DMS53 (cell line): Measurements from ENCODE around the gene PIK3CB.
"Not testable (repeated sequence)": the region's sequence is repeated elsewhere in the genome, so short reads cannot be mapped to it uniquely, and the experiment has no call there.

Source experiments
- DNase-seq: peaks from one replicate; lab custom pipeline; 2025; lab: John Stamatoyannopoulos, UW

The PIK3CB gene

DNA sequence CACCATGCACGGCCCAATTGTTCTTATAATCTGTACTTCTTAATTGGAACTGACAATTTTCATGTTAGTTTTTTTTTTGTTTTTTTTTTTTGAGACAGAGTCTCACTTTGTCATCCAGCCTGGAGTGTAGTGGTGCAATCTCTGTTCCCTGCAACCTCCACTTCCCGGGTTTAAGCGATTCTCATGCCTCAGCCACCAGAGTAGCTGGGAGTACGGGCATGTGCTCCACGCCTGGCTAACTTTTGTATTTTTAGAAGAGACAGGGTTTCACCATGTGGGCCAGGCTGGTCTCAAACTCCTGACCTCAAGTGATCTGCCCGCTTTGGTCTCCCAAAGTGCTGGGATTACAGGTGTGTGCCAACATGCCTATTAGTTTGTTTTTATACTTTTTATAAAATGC, 153.8 kb downstream of the PIK3CB start:
- not testable (repeated sequence) for DNase-seq

DNA sequence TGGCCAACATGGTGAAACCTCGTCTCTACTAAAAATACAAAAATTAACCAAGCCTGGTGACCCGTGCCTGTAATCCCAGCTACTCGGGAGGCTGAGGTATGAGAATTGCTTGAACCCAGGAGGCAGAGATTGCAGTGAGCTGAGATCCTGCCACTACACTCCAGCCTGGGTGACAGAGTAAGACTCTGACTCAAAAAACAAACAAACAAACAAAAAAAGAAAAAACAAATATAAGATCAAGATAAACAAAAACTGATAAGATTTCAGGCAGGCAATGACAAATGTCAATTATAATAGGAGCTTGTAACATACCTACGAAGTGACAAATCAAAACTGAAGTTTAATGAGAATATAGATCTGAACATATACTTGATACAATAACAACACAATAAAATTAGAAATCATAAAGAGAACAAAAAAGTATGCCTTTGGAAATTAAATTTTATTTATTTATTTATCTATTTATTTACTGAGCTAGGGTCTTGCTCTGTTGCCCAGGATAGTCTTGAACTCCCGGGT, 155.8 kb downstream of the PIK3CB start:
- peak; percentile 6 for DNase-seq

DNA sequence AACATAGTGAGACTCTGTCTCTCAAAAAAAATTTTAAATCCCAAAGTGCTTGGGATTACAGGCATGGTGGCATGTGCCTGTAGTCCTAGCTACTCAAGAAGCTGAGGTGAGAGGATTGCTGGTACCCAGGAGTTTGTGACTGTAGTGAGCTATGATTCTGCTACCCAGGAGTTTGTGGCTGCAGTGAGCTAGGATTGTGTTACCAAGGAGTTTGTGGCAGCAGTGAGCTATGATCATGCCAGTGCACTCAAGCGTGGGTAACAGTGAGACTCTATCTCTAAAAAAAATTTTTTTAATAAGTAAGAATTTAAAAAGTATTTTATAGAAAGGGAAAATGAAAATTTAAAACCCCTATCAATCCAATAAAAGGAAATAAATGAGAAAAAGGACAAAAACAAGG, 156.6 kb downstream of the PIK3CB start:
- no peak for DNase-seq

DNA sequence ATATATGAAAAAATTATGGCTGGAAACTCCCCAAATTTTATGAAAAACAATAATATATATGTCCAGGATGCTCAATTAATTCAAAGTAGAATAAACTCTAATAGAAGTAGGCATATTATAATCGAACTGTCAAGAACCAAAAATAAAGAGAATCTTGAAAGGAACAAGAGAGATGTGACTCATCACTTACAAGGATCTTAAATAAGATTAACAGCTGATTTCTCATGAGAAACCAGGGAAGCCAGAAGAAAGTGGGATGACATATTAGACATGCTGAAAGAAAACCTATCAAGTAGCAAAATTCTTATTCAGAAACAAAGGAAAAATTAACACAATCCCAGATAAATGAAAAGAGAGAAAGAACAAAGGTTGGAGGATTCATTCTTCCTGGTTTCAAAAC, 159.3 kb downstream of the PIK3CB start:
- peak; percentile 6 for DNase-seq

DNA sequence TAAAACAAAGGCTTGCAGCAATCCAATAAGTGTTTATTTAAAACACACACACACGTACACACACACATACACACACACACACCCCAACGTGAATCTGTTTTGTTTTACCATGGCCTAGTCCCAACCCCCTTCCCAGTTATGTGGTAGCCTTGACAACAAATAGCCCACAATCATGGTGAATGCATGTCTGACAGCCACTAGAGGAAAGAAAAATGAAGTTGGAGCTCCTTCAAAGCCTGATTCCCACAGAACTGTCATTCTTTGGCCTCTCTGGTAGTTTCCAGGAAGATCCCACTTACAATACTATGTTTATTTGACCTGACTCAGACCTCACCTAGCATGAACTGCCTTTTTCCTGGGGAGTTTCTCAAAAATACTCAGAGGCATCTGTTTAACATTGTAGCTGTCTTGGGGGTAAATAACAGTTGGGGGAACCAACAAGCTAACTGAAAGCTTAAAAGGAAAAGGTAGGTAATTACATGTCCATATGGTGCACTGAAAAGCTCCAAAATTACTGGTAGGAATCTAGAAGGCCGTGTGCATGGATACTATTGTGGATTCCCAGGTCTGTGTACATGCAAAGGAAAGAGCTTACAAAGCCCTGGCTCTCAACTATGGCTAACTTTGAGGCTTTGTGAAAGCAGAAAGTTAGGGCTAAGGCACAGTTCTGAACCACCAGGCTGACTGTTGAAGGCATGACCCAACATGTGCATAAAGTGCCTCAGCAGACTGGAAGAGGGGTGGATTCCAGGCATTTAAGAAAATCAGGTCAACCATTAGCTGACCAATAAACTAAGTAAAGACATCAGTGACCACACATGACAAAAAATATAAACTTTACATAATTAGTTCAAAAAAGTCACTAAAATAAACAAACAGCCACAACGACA, 160.8 kb downstream of the PIK3CB start:
- peak; percentile 49 for DNase-seq

DNA sequence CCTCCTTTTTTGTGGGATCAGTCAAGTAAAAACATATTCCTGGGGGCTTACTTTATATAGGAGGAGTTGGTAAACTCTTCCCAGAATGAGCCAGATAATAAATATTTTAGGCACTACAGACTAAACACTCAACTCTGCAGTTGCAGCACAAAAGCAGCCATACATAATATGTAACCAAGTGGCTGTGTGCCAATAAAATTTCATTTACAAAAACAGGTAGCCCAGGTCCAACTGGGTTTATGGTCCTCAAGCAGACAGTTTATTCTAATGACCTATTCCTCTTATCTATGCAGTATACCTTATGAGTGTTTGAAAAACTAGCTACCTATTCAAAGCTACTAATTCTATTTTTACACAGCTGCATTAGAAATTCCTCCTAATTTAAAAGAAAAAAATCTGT, 164.3 kb downstream of the PIK3CB start:
- peak; percentile 18 for DNase-seq

DNA sequence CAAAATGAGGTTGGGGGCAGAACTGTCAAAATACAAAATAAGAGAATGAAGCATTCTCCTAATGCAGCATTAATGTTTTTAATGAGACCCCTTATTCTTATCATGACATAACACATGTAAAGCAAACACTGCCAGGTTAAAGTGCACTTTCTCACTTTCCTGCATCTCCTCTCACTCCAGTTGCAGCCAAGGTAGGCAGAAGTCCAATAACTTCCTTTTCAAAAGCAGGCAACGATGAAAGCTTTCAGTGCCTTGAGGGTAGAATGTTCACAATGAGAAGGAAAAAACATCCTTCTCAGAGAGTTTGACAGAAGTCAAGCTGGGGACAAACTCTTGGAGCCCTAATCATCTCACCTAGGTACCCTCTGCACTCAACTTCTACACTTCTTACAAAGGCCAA, 166.6 kb downstream of the PIK3CB start:
- no peak for DNase-seq

DNA sequence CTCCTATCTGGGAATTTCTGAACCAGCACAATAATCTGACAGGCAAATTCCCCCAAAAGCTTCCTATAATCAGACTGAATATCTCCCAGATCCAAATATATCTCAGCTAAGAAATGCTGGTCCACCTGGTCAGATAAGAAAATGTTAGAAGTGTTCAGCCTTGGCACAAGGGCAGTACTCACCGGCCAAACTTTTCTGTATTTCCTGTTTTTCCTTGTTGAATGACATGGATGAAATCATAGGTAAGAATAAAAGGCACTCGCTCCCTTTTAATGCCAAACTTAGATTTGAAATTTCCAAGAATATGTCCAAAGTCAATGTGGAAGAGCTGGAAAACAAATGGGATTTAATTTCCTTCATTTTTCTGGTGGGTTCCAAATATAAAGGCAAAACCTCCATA, 177.2 kb downstream of the PIK3CB start:
- DNase-seq, result no peak

DNA sequence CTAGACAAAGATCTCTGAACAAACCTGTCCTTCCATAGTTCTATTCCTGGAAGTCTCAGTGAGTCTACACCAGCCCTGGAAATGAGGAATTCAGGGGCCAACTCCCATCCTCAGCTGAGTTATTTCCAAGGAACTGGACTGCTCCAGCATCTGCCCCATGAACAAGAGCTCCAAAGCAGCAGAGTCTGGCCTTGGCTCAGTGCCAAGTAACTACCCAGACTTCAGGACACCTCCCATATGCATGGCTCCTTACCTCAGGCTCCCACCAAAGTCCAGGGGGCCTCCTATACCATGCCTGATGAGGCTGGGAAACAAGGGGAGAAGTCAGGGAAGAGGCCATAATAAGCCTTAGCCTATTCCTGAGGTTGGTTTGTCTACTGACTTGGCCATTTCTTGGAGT, 181.2 kb downstream of the PIK3CB start:
- peak; percentile 2 for DNase-seq

DNA sequence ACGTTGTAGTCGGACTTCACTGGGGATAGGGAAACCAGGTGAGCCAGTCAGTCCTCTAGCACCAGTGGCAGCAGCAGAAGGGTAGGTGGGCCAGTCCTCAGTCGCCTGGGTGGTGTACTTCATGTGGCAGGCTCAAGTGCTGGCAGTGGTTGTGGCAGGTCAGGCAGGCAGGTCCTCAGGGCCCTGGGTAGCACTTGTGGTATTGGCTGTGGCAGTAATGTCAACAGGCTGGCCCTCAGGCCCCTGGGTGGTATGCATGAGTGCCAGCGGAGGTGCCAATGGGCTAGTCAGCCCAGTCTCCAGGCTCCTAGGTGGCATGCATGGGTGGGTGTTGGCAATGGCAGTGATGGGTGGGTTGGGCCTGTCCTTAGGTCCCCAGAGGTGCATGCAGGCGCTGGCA, 185.6 kb downstream of the PIK3CB start:
- DNase-seq, result no peak

DNA sequence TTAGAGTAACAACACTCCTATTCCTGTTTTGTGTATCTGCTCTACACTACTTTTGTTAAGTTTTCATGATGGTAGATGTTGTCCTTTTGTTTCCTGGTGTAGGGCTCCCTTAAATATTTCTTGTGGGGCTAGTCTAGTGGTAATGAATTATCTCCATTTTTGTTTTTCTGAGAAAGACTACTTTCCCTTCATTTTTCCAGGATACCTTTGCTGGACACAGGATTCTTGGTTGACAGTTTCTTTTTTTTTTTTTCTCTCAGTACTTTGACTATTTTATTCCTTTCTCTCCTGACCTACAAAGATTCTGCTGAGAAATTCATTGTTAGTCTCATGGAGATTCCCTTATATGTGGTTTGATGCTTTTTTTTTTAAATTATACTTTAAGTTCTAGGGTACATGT, 188.2 kb downstream of the PIK3CB start:
- peak; percentile 8 for DNase-seq

DNA sequence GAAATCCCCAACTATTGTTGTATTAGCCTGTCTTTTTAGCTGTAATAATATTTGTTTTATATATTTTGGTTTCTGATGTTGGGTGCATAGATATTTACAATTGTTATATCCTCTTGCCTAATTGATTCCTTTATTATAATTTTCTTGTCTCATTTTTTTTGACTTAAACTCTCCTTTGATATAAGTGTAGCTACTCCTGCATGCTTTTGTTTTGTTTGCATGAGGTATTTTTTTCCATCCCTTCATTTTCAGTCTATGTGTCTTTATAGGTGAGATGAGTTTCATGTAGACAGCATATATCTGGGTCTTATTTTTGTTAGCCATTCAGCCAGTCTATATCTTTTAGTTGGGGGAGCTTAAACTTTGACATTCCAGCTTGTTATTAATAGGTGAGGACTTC, 188.7 kb downstream of the PIK3CB start:
- no peak for DNase-seq

DNA sequence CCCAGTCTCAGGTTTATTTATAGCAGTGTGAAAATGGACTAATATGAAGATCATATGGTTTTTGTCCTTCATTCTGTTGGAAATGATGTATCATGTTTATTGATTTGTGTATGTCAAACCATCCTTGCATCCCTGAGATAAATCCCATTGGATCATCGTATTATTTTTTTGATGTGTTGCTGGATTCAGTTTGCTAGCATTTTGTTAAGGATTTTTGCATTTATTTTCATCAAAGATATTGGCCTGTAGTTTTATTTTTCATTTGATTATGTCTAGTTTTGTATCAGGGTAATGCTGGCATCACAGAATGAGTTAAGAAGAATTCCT, 191.8 kb downstream of the PIK3CB start:
- DNase-seq, result no peak

DNA sequence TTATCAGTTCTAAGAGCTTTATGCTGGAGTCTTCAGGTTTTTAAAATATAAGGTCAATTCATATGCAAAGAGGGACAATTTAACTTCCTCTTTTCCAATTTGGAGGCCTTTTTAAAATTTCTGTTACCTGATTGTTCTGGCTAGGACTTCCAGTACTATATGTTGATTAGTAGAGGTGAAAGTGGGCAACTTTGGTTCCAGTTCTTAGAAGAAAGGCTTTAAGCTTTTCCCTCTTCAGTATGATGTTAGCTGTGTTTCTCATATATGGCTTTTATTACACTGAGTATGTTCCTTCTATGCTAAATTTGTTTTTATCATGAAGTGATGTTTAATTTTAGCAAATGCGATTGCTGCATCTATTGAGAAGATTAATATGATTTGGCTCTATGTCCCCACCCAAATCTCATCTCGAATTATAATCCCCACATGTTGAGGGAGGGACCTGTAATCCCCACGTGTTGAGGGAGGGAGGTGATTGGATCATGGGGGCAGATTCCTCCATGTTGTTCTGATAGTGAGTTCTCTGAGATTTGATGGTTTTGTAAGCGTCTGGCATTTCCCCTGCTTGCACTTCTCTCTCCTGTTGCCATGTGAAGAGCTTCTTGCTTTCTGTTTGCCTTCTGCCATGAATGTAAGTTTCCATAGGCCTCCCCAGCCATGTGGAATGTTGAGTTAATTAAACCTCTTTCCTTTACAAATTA, 192.4 kb downstream of the PIK3CB start:
- DNase-seq, result no peak

DNA sequence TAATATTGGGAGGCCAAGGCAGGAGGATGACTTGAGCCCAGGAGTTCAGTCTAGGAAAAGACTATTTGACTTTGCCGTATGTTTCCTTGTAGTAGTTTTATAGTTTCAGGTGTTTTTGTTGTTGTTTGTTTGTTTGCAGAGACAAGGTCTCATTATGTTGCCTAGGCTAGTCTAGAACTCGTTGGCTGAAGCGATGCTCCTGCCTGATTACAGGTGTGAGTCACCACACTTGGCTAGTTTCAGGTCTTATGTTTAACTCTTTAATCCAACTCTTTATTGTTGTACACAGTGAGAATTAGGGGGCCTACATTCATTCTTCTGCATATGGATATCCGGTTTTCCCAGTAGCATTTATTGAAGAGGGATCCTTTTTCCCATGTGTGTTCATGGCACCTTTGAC, 194.2 kb downstream of the PIK3CB start:
- DNase-seq, result no peak

DNA sequence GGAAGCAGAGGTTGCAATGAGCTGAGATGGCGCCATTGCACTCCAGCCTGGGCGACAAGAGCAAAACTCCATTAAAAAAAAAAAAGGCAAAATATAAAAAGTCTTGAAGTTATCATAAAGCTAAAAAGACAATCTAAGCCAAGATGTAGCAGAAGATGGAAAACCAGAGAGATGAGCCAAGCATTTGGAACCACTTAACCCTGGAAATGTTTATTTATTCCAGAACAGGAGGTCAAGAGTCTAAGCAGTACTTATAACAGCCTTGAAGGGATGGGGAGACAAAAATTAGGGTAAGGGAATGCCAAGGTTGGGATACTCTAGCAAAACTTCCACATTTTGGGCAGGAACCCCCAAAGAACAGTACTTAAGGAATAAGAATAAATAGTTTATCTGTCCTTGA, 196.1 kb downstream of the PIK3CB start:
- no peak for DNase-seq

DNA sequence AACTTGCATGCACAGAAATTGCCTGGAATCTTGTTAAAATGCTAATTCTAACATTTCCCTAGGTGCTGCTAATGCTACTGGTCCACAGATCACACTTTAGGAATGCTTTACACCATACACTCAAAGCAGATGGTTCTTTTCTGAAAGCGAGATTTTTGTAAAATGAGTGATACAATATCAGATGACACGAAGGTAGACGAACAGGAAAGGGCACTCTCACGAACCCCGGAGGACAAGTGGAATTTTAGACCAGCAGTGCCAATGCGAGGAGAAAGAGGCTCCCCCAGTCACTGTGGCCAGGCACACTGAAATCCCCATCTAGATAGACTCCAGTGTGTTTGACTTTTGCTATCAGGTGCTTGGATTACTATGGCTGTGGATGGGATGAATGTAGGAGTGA, 205.2 kb downstream of the PIK3CB start:
- no peak for DNase-seq

DNA sequence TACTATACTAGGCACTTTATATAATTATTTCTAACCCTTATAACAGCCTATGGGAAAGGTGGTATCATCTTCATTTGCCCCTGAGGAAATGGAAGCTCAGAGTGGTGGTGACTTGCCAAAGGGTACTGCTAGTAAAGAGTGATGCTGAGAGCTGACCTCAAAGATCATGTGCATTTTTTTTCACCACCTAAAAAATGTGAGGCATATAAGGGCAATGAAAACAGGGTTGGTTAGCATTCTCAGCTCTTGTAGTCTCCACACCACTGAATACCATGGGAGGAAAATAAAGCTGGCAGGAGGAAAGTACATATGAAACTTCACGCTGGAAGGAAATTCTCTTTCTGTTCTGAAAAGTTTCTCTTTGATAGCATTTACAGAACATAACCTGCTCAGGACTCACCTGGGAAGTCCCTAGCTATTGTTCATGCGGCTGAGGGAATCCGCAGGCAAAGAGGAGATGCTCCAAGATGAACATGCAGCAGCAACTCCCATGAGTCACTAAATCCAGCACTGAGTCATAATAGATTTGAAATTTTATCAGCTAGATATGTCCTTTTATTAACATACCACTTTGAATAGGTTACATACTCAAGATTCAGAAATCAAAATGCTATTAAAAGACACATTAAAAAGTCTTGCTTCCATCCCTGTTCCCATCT, 208.9 kb downstream of the PIK3CB start:
- DNase-seq, result no peak

DNA sequence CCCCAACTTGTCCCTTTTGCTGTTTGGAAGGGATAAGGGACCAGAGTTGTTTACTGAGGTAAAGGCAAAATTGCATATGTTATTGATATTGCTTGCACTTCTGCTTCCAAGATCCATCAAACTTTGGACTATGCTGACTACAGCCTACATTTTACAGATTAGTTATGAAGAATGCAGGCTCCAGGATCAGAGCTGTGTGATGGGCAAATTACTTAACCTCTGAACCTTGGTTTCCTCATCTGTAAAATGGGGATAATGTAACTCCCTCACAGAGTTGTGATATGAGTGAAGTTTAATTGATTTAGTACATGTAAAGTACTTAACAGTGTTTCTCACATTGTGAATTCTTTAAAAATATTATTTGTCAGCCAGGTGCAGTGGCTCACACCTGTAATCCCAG, 210.2 kb downstream of the PIK3CB start:
- DNase-seq, result no peak

DNA sequence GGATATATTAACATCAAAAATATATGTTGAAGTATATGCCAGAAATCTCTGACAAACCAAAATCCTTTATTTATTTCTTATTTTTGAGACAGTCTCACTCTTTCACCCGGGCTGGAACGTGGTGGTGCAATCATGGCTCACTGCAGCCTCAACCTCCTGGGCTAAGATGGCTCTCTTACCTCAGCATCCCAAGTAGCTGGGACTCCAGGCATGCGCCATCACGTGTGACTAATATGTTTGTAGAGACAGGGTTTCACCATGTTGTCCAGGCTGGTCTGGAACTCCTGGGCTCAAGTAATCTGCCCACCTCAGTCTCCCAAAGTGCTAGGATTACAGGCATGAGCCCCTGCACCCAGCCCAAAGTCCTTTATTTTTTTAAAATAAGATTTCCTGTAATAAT, 214.3 kb downstream of the PIK3CB start:
- no peak for DNase-seq

DNA sequence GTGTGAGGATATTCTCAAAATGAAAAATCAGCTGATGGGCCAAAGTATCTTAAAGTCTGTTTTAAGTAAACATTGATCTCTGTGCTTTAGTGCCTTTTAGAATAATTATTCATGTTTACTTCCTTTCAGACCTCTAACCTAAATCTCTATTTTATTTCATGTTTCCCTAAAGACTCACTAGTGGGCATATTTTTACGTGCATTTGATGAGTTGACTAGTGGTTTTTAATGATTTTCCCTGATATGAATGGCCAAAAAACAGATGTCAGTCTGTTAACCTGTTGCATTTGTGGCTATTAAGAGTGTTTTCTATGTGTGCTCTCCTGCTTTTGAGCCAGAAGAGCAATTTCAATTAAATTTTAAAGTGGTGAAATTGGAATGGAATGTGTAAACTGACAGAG, 219.3 kb downstream of the PIK3CB start:
- no peak for DNase-seq

DNA sequence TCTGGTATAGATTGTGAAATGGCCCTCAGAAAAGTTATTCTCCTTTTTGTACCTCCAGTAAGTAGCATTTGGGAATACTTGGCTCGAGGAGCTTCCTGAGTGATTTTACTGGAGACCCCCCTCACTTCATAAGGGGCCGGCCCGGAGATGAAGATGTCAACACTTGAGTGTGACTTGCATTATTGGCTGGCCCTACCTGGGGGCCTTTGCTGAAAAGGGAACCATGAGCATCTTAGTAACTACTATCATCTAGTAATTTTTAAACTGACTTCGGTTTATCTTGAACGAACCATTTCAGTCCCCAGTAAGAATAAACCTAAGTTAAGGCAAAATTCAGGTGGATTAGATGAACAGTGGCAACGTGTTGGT, 224.8 kb downstream of the PIK3CB start:
- DNase-seq, result no peak
